ENCODE measurements around the gene CISD3. TPM values are rescaled to one million over a fixed set of nuclear protein-coding genes. Genes with fewer than 3 reads are reported as not detected.

Gene CISD3, protein sequence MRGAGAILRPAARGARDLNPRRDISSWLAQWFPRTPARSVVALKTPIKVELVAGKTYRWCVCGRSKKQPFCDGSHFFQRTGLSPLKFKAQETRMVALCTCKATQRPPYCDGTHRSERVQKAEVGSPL
- 10 to 100 TPM; 11.5 to 17.2 (median 13.0) TPM for polyA plus RNA-seq (ENCODE audit: insufficient read length in 4 of 4)

DNA sequence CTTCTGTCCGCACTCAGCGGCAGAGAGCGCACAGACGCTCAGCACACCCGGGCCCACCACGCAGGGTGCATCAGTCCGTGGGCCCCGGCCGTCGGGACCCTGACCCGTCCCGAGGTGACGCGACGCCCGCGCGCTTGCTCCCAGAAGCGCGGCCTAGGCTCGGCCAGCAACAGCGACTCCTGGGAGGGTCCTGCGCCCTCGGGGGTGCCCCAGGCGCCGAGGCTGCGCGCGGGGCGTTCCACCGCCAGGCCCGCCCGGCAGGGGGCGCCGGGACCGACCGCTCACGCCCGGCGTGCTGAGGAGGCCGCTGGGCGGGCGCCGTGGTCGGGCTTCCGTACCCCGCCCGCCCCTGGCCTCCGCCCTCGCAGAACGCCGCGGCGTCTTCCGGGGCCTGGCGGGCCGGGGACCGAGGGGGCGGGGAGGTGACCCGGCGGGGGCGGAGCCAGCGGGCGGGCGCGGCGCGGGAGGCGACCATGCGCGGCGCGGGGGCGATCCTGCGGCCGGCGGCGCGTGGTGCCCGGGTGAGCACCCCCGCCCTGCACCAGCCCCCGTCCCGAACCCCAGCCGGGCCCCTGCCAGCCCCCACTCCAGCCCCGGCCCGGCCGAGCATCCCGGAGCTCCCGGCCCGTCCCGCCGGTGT lies at the start of gene CISD3:
TSS of gene CISD3 (plus strand) at position 456 of the 640 bp plus-strand sequence. CDS start at position 474, 18 bp downstream.
- DNase-seq (ENCODE audit: low read depth in 4 of 4, low spot score in 3 of 4) = no peak

DNA sequence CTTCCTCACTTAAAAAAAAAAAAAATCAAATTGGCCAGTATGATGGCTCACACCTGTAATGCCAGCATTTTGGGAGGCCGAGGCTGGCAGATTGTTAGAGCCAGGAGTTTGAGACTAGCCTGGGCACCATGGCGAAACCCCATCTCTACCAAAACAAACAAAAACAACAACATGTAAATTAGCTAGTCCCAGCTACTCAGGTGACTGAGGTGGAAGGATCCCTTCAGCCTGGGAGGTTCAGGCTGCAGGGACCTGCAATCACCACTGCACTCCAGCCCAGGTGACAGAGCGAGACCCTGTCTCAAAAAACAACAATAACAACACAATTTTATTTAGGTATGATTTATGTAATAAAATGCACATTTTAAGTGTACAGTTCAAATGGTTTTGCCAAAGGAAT lies 49.0 kb upstream of the CISD3 start:
- DNase-seq (ENCODE audit: low read depth in 4 of 4, low spot score in 3 of 4) = no peak

DNA sequence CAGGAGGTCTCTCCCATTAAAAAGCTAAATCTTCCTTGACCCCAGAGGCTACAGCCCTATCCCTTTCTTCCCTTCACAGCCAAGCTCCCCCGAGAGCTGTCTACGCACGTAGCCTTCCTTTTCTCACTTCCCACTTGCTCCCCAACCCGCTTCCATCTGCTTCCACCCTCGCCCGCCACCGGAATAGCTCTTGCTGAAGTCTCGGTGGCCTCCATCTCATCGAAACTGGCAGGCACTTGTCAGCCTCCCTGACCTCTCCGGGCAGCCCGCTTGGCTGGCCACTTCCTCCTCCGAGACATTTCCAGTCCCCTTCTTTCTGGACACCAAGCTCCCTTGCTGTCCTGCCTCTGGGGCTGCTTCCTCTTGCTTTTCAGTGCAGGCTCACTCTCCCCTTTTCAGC lies 44.6 kb upstream of the CISD3 start:
- no peak for DNase-seq (ENCODE audit: low read depth in 4 of 4, low spot score in 3 of 4)

DNA sequence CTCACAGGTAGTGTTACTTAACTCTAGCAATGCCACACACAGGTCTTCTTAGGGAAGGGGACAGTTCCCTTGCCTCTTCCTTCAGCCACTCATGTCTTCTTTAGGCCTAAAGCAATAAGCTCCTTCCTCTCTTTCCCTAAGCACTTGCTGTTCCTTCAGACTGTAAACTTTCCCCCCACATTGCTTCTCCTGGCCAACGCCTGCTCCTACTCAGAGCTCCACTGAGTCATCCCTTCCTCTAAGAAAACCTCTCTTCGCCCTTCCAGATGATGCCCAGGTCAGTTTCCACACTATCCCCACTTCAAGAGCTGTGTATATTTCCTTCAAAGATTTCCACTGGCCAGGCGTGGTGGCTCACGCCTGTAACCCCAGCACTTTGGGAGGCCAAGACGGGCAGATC lies 42.9 kb upstream of the CISD3 start:
- no peak for DNase-seq (ENCODE audit: low read depth in 4 of 4, low spot score in 3 of 4)

DNA sequence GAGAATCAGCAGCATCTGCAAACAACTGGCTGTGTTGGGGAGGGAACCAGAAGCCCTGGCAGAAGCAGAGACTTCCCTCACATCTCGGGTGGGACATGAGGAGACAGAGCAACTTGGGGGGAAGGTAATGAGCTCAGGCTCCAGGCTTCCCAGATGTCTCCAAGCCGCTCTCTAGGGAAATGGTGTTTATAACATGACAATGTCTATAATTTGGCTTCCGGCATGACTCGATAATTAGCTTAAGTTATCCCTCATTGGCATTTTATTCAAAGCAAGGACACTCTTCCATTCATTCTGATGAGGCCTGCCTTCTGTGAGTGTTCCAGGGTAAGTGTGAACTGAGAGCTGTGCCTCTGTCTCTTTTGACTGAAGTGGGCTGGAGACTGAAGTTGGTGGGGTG lies 39.8 kb upstream of the CISD3 start:
- DNase-seq (ENCODE audit: low read depth in 4 of 4, low spot score in 3 of 4) = no peak

DNA sequence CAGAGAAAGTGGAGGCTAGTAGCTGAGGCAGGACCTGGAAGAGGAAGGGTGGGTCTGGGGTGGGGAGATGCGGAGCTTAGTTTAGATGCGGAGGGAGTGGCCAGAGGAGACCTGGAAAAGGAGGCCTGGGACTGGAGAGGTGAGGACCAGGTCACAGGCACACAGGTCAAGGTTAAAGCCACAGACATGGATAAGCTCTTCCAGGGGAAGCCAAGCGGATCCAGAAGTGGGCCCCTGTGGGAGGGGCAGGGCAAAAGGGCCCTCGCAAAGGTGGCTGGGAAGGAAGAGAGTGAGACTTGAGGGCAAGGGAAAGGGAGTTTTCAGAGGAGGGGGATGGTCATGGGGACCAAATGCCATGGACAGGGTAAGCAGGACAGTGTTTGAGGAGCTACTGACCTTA lies 39.0 kb upstream of the CISD3 start:
- DNase-seq (ENCODE audit: low read depth in 4 of 4, low spot score in 3 of 4) = no peak

DNA sequence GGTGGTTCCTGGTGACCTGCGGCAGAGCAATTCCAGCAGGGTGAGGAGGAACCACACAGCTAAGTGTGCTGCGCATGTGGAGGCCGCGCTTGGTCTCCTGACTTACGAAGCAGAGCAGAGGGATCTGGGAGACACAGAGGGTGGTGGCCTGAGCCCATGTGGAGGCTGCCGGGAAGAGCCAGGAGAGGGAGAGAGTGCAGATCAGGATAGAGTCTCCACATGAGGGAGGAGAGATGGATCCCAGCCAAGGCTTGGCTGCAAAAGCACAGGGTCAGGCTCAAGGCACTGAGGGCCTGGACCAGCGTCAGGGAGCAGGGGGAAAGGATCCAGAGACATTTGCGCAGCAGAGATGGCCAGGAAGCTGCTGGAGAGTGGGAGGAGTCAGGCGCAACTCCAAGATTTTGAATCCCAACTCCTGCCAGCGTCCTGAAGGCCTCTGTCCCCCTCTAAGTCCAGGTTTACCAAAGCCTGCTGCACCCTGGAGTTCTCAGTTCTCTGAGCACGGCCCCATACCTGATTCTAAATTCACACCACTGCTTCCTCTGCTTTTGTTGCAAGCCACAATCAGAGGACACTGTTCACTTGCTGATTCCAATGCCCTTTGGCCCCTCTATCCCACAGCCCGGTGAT lies 36.3 kb upstream of the CISD3 start:
- no peak for DNase-seq (ENCODE audit: low read depth in 4 of 4, low spot score in 3 of 4)

DNA sequence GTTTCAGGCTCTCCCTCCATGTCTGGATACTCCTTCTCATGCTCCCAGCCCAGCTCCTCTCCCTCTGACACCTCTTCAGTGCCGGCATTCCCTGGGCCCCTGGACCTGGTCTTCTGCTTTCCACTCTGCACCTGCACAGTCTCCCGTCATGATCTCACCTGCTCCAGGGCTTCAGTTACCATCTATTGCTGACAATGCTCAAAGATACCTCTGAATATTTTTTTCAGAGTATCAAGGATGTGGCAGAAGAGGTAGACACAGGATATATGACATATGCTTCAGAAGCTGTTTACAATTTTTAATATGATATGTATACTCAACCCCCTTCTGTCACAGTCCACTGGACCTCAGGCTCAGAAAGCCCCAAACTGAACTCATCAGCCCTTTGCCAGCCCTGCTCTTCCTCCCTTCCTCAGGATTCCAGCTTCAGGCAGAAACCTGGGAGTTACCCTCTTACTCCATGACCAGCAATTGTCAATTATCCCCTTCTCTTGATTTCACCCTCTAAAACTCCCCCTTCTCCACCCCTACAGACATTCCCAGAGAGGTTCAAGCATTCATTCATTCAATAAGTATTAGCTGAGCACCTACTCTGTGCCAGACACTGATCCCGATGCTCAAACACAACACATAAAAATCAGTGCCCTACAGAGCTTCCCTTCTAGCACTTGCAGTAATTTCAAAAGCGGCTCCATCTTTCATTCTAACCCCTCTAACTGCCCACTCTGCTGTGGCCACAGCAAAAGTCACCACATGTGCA lies 32.9 kb upstream of the CISD3 start:
- DNase-seq (ENCODE audit: low read depth in 4 of 4, low spot score in 3 of 4) = no peak

DNA sequence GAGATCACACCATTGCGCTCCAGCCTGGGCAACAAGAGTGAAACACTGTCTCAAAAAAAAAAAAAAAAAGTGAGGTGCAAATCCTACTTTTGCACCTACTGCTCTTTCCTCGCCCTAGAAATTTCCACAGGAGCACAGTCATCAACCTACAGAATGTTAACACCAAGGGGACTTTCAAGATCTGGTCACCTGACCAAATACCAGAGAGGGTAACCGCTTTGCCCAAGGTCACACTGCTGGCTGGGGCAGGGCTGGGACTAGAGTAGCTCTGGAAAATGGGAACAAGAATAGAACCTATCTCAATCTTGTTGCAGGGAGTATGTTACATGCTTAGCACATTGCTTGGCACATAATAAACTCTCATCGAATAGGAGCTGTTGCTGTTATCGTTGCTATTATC lies 31.4 kb upstream of the CISD3 start:
- no peak for DNase-seq (ENCODE audit: low read depth in 4 of 4, low spot score in 3 of 4)

DNA sequence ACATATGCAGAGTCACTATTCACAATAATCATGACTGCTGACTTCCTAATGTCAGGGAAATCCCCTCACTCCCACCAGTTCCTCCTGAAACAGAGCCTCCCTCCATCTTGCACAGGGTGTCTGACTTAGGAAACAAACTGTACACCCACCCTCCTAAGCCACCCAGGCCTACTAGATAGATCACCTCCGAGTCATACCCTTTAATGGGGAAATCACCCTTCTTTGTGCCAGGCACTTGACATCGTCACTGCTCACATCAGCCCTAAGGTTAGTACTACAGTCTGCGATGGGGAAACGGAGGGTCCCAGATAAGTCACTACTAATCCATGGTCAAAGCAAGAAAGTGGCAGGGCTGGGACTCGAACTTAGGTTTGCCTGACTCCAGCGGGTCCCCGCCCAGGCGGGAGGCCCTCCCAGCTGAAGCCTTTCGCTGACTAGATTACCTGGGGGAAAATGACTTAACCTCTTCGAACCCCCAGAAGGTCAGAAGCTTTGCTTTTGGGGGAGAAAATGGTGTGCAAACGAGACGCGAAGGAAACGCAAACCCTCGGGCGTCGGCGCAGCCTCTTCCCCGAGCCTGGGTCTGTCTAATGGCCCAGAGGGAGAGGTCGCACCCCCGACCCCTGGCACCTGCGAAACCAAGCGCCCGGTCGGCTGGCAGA lies 28.5 kb upstream of the CISD3 start:
- DNase-seq (ENCODE audit: low read depth in 4 of 4, low spot score in 3 of 4) = no peak

DNA sequence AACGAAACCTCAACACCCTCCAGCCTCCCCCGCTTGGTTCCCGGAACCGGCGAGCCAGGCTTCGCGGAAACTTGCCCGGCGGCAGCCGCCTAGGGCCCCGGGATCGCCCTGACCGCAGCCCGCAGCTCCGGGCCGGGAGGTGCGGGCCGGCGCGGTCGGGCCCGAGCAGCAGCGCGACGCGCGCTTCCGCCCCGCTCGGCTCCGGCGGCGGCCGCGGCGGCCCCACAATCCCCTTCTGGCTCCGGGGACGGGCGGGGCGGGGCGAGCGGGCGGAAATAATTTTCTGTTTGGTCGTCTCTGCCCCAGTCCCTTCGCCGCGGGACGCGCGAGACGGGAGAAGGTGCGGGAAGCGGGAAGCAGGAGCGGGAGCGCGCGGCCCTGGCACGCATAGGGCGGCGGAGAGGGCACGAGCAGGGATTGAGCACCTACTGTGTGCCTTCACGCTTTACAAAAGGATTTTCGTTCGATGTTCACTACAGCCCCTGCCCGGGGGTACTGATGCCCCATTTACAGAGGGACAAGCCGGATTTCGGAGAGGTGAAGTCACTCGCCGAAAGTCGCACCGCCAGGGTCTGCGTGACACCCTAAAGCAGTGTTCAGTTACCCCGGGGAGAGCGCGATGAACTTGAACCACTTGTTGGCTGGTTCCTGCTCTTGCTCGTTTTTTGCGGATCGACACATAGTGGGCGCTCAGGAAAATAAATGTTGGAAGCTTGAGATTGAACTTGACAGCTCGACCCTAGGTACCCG lies 27.8 kb upstream of the CISD3 start:
- DNase-seq (ENCODE audit: low read depth in 4 of 4, low spot score in 3 of 4) = peak in 3 of 4 donors; percentile 65 to 77 (median 69)

DNA sequence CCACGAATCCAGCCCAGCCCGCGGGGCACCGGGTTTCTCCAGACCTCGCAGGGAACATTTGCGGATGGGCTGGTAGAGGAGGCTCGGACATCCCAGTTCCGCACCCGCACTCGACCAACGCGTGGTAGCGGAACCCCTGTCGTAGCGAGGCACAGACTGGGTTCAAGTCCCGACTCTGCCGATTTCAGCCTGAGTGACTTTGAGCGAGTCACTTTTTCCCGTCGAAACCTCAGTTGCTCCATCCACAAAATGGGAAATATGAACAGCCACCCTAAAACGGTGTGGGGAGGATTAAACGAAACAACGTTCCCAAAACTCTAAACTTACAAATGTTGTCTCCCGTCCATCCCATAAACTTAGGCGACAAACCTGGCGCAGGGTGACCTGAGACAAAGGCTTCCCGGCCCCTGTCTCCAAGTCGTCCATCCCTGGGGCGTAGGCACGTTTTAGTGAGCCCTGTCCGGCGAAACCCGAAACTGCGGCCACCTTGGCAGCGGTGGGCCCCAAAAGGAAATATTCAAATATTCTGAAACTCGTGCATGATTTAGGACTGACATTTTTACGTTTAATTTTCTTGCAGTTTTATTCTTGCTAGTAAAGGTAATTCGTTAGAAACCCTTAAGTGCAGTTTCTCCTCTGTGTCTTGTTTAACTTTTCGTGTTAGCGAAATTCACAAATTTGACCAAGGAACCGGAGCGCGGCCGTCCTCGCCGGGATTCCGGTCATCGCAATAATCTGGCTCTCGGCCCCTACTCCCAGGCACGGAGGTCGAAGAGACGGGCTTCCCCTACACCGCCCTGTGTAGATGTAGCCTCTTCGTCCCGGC lies 27.0 kb upstream of the CISD3 start:
- DNase-seq (ENCODE audit: low read depth in 4 of 4, low spot score in 3 of 4) = no peak

DNA sequence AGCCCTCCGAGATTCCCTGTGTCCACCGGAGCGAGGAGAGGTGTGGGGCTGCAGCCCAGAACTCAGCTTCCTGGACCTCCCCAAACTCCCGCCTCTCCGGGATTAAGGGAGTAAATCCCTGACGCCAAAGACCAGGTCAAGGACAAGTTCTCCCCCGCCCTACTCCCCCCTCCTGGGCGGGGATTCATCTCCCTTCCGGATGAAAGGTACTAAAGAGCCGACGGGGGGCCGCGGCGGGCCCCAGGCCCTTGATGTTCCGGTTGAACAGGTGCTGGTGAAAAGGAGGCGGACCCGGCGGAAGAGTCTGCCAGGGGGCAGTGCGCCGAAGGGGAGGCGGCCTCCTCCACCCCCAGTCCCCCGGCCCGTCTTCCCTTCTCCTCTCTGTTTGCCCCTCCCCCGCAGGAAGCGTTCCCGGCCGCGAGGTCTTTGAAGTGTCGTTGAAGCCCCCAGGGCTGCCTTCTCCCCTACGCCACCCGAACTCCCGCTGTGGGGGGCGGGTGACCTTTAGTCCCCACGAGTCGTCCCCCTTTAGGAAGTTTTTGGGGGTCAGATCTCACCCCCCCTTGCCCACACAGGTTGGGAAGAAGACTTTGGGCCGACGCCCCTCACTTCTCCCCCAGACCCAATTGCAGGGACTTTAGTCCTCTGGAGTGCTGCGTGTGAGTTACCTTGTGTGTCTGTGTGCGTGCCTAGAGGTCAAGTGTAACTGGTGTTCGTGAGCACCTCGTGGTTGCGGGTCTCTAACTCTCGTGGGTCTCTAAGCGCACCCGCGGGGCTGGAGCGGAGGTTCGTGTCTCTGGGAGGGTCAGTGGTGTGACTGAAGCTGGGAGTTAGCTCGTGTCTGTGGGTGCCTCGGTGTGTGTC lies 26.2 kb upstream of the CISD3 start:
- DNase-seq (ENCODE audit: low read depth in 4 of 4, low spot score in 3 of 4) = peak; percentile 66 to 82 (median 73)

DNA sequence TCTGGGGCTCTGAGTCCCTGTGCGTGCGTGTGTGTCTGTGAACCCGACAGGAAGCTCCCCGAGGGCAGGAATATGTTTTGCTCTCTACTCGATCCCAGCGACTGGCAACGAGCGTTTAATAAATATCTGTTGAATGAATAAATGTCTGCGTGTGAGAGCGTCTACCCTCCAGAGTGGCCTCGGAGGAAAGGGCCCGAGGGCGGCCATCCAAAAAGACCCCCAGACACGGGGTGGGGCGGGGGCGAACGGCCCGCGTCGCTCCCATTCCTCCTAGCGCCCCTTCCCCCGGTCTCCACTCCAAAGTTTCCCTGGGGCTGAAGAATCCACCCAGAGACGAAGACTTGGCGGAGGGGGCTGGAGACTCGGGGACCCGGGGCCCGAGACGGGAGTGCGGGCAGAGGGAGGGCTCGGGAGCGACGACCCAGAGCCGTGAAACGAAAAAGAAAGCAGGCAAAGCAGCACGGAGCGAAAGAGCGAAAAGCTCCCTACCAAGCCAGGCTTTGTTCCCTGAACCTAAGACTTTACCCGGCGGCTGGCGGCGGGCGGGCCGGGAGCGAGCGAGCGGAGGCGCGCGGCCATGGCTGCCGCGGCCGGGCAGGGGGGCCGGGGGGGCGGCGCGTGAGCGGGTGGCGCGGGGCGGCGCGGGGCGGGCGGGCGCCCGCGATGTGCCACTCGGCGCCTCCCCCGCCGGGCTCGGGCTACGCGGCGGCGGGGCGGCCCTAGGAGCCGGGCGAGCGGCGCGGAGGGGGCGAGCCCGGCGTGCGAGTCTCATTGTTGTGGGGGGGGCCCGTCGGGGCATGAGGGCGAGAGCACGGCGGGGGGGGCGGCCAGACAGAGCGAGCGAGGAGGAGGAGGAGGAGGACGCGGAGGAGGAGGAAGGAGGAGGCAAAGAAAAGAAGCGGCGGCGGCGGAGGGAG lies 25.3 kb upstream of the CISD3 start, which contains the start of gene MLLT6:
TSS of gene MLLT6 (plus strand) at position 668 of the 917 bp plus-strand sequence. CDS start 360 bp downstream, outside the sequence.
- DNase-seq (ENCODE audit: low read depth in 4 of 4, low spot score in 3 of 4) = peak in 1 of 4 donors; percentile 47

DNA sequence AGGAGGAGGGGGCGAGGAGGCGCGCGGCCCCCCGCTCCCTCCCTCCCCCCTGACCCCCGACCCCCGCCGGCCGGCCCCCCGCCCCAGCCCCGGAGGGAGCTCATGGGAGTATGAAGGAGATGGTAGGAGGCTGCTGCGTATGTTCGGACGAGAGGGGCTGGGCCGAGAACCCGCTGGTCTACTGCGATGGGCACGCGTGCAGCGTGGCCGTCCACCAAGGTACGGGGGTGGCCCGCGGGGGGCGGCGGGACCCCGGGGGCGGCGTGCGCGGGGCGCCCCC lies 24.7 kb upstream of the CISD3 start:
- DNase-seq (ENCODE audit: low read depth in 4 of 4, low spot score in 3 of 4) = no peak

DNA sequence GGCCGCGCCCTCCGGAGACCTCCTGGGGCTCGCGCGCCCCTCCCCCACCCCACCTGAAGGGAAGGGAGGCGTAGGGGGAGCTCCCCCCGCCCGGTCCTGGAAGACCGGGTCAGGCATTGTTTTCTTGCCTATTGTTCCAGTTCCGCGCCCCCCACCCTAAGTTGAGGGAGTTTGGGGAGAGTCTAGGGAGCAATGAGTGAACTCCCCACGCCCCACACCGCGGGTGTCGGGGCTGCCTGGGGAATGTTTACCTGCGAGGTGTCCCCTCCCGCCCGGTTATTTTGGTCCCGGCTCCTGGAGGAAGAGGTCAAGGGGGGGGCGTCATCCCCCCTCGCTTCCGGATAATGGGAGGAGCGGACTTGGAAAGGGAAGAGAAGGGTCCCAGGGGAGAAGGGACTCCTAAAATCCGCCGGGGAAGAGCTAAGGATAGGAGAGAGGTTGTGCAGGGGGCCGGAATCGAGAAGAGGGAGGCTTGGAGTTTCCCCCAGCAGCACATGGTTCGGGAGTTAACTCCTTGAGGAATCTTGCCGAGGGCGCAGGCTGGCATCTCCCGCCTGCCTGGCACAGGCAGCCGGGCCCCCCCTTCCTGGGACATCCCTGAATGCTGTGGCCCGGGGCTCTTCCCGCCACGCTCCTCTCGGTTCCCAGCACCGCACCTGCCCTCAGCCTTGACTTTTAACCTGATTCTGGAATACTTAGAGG lies 24.2 kb upstream of the CISD3 start:
- no peak for DNase-seq (ENCODE audit: low read depth in 4 of 4, low spot score in 3 of 4)

All from right renal pelvis (tissue), 4 donors.